SHP77 (cell line): ENCODE measurements around the gene ZNF668.

Source experiments
- DNase-seq, 2 experiments: peaks; one replicate each; lab custom pipeline; 2025; lab: John Stamatoyannopoulos, UW

Gene ZNF668

GRCh38 chr16:31081428-31082351, 7.7 kb upstream of the ZNF668 start:
- no peak for DNase-seq

GRCh38 chr16:31080756-31081419, 6.8 kb upstream of the ZNF668 start:
- DNase-seq = no peak

- no peak for DNase-seq
Measured at GRCh38 chr16:31080035-31080629, 6.1 kb upstream of the ZNF668 start.

- DNase-seq = no peak
Measured at GRCh38 chr16:31079342-31079944, 5.4 kb upstream of the ZNF668 start.

GRCh38 chr16:31078597-31079341, 4.7 kb upstream of the ZNF668 start:
- DNase-seq = no peak

GRCh38 chr16:31077592-31078396, 3.8 kb upstream of the ZNF668 start:
- DNase-seq = no peak

- no peak for DNase-seq
Measured at GRCh38 chr16:31077024-31077423, 3.0 kb upstream of the ZNF668 start.

GRCh38 chr16:31076319-31076718, 2.3 kb upstream of the ZNF668 start:
- DNase-seq = no peak

GRCh38 chr16:31074814-31075183, 759 bp upstream of the ZNF668 start:
- no peak for DNase-seq

- DNase-seq = peak; percentile 92 to 93
Measured at GRCh38 chr16:31073142-31073969, 684 bp downstream of the ZNF668 start.

GRCh38 chr16:31072540-31073141, 1.4 kb downstream of the ZNF668 start:
- DNase-seq = peak in 1 of 2 experiments; percentile 43

- peak; percentile 62 to 81 for DNase-seq
Measured at GRCh38 chr16:31071861-31072260, 2.2 kb downstream of the ZNF668 start.

GRCh38 chr16:31067342-31067741, 6.7 kb downstream of the ZNF668 start:
- no peak for DNase-seq

- DNase-seq = no peak
Measured at GRCh38 chr16:31064882-31065461, 9.1 kb downstream of the ZNF668 start.

- DNase-seq = no peak
Measured at GRCh38 chr16:31063843-31064611, 10.0 kb downstream of the ZNF668 start.

- no peak for DNase-seq
Measured at GRCh38 chr16:31063495-31063842, 10.6 kb downstream of the ZNF668 start.

GRCh38 chr16:31061813-31062440, 12.1 kb downstream of the ZNF668 start:
- DNase-seq = no peak
